ENCODE data around the gene IFI27L1.

DNA sequence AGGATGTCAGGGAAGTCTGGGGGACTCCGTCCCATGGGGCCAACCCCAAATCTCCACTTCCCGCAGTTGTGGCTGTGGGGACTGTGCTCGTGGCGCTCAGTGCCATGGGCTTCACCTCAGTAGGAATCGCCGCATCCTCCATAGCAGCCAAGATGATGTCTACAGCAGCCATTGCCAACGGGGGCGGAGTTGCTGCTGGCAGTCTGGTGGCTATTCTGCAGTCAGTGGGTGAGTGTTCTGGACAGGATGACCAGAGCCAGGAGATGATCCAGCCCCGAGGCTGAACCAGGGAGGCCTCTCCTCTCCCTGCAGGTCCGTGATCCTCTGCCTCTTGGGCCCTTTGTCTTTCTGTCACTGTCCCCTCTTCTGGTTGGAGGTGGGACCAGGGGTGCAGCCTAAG lies 20.6 kb downstream of the IFI27L1 start:
- TF ChIP-seq, protein P1, sequence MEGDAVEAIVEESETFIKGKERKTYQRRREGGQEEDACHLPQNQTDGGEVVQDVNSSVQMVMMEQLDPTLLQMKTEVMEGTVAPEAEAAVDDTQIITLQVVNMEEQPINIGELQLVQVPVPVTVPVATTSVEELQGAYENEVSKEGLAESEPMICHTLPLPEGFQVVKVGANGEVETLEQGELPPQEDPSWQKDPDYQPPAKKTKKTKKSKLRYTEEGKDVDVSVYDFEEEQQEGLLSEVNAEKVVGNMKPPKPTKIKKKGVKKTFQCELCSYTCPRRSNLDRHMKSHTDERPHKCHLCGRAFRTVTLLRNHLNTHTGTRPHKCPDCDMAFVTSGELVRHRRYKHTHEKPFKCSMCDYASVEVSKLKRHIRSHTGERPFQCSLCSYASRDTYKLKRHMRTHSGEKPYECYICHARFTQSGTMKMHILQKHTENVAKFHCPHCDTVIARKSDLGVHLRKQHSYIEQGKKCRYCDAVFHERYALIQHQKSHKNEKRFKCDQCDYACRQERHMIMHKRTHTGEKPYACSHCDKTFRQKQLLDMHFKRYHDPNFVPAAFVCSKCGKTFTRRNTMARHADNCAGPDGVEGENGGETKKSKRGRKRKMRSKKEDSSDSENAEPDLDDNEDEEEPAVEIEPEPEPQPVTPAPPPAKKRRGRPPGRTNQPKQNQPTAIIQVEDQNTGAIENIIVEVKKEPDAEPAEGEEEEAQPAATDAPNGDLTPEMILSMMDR (CRISPR knock-in tag; IDR thresholded peaks at IDR 0.05) = no peak
- TF ChIP-seq XRCC5 (optimal IDR thresholded peaks at IDR 0.05; ENCODE audit: low read length) (no peak), GABPA (IDR thresholded peaks at IDR 0.05; ENCODE audit: low read depth, low read length) (no peak), GABPA (CRISPR knock-in tag; IDR thresholded peaks at IDR 0.05; ENCODE audit: low read depth) (no peak), SOX13 (IDR thresholded peaks at IDR 0.05) (no peak), SOX13 (CRISPR knock-in tag; conservative IDR thresholded peaks at IDR 0.05 in 1 of 2, IDR thresholded peaks at IDR 0.05 in 1 of 2) (no peak), PHF21A (CRISPR knock-in tag; IDR thresholded peaks at IDR 0.05) (no peak), ZBTB40 (IDR thresholded peaks at IDR 0.05) (no peak), ZBTB40 (CRISPR knock-in tag; IDR thresholded peaks at IDR 0.05) (no peak), EZH2 (conservative IDR thresholded peaks at IDR 0.05; ENCODE audit: low read depth, low read length) (no peak), SOX6 (IDR thresholded peaks at IDR 0.05) (no peak), SOX6 (CRISPR knock-in tag; IDR thresholded peaks at IDR 0.05) (no peak)
- TF ChIP-seq, protein P2, sequence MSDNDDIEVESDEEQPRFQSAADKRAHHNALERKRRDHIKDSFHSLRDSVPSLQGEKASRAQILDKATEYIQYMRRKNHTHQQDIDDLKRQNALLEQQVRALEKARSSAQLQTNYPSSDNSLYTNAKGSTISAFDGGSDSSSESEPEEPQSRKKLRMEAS (IDR thresholded peaks at IDR 0.05) = no peak
